Calu3 (cell line): ENCODE measurements around the gene DYNLT5. TPM values are rescaled to one million over a fixed set of nuclear protein-coding genes. Genes with fewer than 3 reads are reported as not detected.

Experiments
- BruUV-seq: library from RNA; stranded (reverse); fragments of 400-500 nt; replicated peaks from 2 replicates; lab custom pipeline; 2021; lab: Mats Ljungman, UMichigan
- CTCF ChIA-PET: fragments of 300-600 bp; sonication (Branson Sonifier 250); formaldehyde crosslinking; loops from one replicate; lab custom pipeline; 2022; ENCODE audit warnings: antibody characterized with exemption; lab: Charles Lee
- DNase-seq: peaks from one replicate; pipeline ENCODE4 v3.0.0; 2022
- H3K27ac Mint-ChIP-seq: one replicate; pipeline ENCODE4 v1.8.0; 2022; ENCODE audit warnings: mixed read lengths; ENCODE audit not compliant: unreplicated experiment
- H3K27me3 Mint-ChIP-seq: one replicate; pipeline ENCODE4 v1.8.0; 2022; ENCODE audit warnings: mixed read lengths; ENCODE audit not compliant: unreplicated experiment
- H3K36me3 Mint-ChIP-seq: one replicate; pipeline ENCODE4 v1.8.0; 2022; ENCODE audit warnings: mild to moderate bottlenecking, moderate library complexity, mixed read lengths; ENCODE audit not compliant: insufficient read depth, unreplicated experiment
- H3K4me1 Mint-ChIP-seq: one replicate; pipeline ENCODE4 v1.8.0; 2022; ENCODE audit warnings: mild to moderate bottlenecking, low read depth, mixed read lengths; ENCODE audit not compliant: unreplicated experiment
- H3K4me3 Mint-ChIP-seq: one replicate; pipeline ENCODE4 v1.8.0; 2022; ENCODE audit warnings: mild to moderate bottlenecking, low read depth, moderate library complexity, mixed read lengths; ENCODE audit not compliant: unreplicated experiment
- H3K9me3 Mint-ChIP-seq: one replicate; pipeline ENCODE4 v1.8.0; 2022; ENCODE audit warnings: low read depth, mixed read lengths; ENCODE audit not compliant: unreplicated experiment
- CTCF ChIP-seq: fragments of 200-600 bp; IDR thresholded peaks from one replicate; pipeline ENCODE4 v1.8.0; 2022; ENCODE audit warnings: antibody characterized with exemption; ENCODE audit not compliant: unreplicated experiment
- intact Hi-C: fragments of 100-400 bp; cut with micrococcal nuclease; formaldehyde crosslinking; loops from one replicate; pipeline ENCODE4 v1.10.0; 2022; ENCODE audit not compliant: unreplicated experiment
- total RNA-seq: library from RNA; stranded (reverse); gene quantifications from 2 replicates; pipeline ENCODE4 v1.2.3, GENCODE V29; 2022

DYNLT5 gene
- total RNA-seq, 1 experiment from 2014 or later: not detected

- TF ChIP-seq CTCF: no peak
- no peaks in the 10 kb centered on the region for H3K4me1 Mint-ChIP-seq
- intact Hi-C loops: no loop called here
- no peak overlapping the region for H3K27ac Mint-ChIP-seq
- no peak overlapping the region for H3K4me3 Mint-ChIP-seq
- CTCF ChIA-PET: interaction anchor here (0.7 kb wide), 1 partner anchor 302 kb away, joined by 3 read pairs; no protein-coding TSS in a partner anchor
- no peaks in the 10 kb centered on the region for H3K36me3 Mint-ChIP-seq
- no peak for DNase-seq
- BruUV-seq: no TSS peak
- H3K9me3 Mint-ChIP-seq: peaks cover 2% of the 10 kb centered on the region
- no peaks in the 10 kb centered on the region for H3K27me3 Mint-ChIP-seq
Measured at GRCh38 chr1:66809736-66810326, 57.6 kb downstream of the DYNLT5 start.

- Mint-ChIP-seq H3K9me3 (no peaks in the 10 kb centered on the region), H3K4me3 (no peak overlapping the region), H3K27me3 (no peaks in the 10 kb centered on the region), H3K27ac (no peak overlapping the region), H3K4me1 (no peaks in the 10 kb centered on the region), H3K36me3 (no peaks in the 10 kb centered on the region)
- no TSS peak for BruUV-seq
- CTCF ChIA-PET: interaction anchor here (1.0 kb wide), 1 partner anchor 34 kb away, joined by 3 read pairs; no protein-coding TSS in a partner anchor
- no peak for DNase-seq
- intact Hi-C loops: no loop called here
- TF ChIP-seq CTCF: no peak
Measured at GRCh38 chr1:66824771-66825170, 72.5 kb downstream of the DYNLT5 start.

Other genes with a start within 250 kb of the DYNLT5 start
- not detected in 2 replicates for gene SGIP1, start 218.3 kb upstream of the DYNLT5 start, total RNA-seq
- not detected in 2 replicates for gene INSL5, start 48.8 kb downstream of the DYNLT5 start, total RNA-seq
- 5.6 and 6.0 TPM in 2 replicates for gene DNAI4, start 172.4 kb downstream of the DYNLT5 start, total RNA-seq
- 27.4 and 29.5 TPM in 2 replicates for gene MIER1, start 172.5 kb downstream of the DYNLT5 start, total RNA-seq